HG02884 (cell line): ENCODE results near the gene USP19.
A peak's percentile ranks its signal among the peaks of the same experiment; 100 is the strongest.

ENCODE experiments used
- ATAC-seq: cut with Tn5 transposase; IDR thresholded peaks from one replicate; pipeline ENCODE4 v1.9.1; 2021; ENCODE audit warnings: mild to moderate bottlenecking, moderate library complexity; ENCODE audit not compliant: unreplicated experiment

The USP19 gene

GRCh38 chr3:49134471-49135265, 14.0 kb upstream of the USP19 start:
- no peak for ATAC-seq

GRCh38 chr3:49133226-49133951, 12.8 kb upstream of the USP19 start:
- ATAC-seq = no peak

- no peak for ATAC-seq
Observed at GRCh38 chr3:49132437-49133225, 12.0 kb upstream of the USP19 start, which contains the start of gene LAMB2. Gene LAMB2 (minus strand): TSS chr3:49133050. CDS start chr3:49132867, 183 bp downstream.

GRCh38 chr3:49132073-49132436, 11.4 kb upstream of the USP19 start:
- no peak for ATAC-seq

GRCh38 chr3:49131576-49131975, 11.0 kb upstream of the USP19 start:
- no peak for ATAC-seq

GRCh38 chr3:49131040-49131439, 10.4 kb upstream of the USP19 start:
- no peak for ATAC-seq

GRCh38 chr3:49124991-49125670, 4.5 kb upstream of the USP19 start:
- no peak for ATAC-seq

GRCh38 chr3:49124203-49124602, 3.6 kb upstream of the USP19 start:
- ATAC-seq = no peak

GRCh38 chr3:49123687-49124086, 3.1 kb upstream of the USP19 start:
- no peak for ATAC-seq

- no peak for ATAC-seq
Observed at GRCh38 chr3:49122886-49123545, 2.4 kb upstream of the USP19 start.

- ATAC-seq = no peak
Observed at GRCh38 chr3:49122451-49122850, 1.8 kb upstream of the USP19 start.

- no peak for ATAC-seq
Observed at GRCh38 chr3:49122022-49122421, 1.4 kb upstream of the USP19 start.

GRCh38 chr3:49121132-49121736, 611 bp upstream of the USP19 start:
- peak; percentile 3 for ATAC-seq

GRCh38 chr3:49120096-49120437, 556 bp downstream of the USP19 start:
- ATAC-seq = peak; percentile 9

GRCh38 chr3:49119439-49119838, 1.2 kb downstream of the USP19 start:
- no peak for ATAC-seq

- ATAC-seq = no peak
Observed at GRCh38 chr3:49119036-49119435, 1.6 kb downstream of the USP19 start.

GRCh38 chr3:49112262-49112661, 8.4 kb downstream of the USP19 start:
- no peak for ATAC-seq

GRCh38 chr3:49111347-49111746, 9.3 kb downstream of the USP19 start:
- no peak for ATAC-seq

- ATAC-seq = no peak
Observed at GRCh38 chr3:49110780-49111179, 9.8 kb downstream of the USP19 start.

GRCh38 chr3:49108346-49108745, 12.3 kb downstream of the USP19 start:
- ATAC-seq = no peak
